Jurkat, Clone E6-1 (cell line): ENCODE results near the gene SLC19A2.

Experiments used
- DNase-seq: peaks from one replicate; pipeline ENCODE4 v3.0.0-alpha.2; 2011; ENCODE audit warnings: low read depth, low spot score
- H3K4me3 ChIP-seq: 2 replicates; pipeline ENCODE4 v1.5.1; 2011; ENCODE audit warnings: mild to moderate bottlenecking, low read length, control low read depth, moderate library complexity

The SLC19A2 gene

GRCh38 chr1:169443923-169444322, 41.8 kb downstream of the SLC19A2 start:
- no peak overlapping the region for H3K4me3 ChIP-seq
- DNase-seq, result no peak

- H3K4me3 ChIP-seq, result peak within 1 kb of the TSS; percentile 73
- DNase-seq, result peak; percentile 88
Measured at GRCh38 chr1:169427081-169427641, 58.6 kb downstream of the SLC19A2 start, which contains the start of gene CCDC181. Gene CCDC181 (minus strand): TSS chr1:169427474. CDS start chr1:169424927, 2,547 bp downstream.

GRCh38 chr1:169426174-169426705, 59.5 kb downstream of the SLC19A2 start:
- H3K4me3 ChIP-seq, result no peak overlapping the region; the same call in 1 of the 2 replicates
- no peak for DNase-seq

- DNase-seq, result no peak
- no peak overlapping the region for H3K4me3 ChIP-seq
Measured at GRCh38 chr1:169421309-169421708, 64.4 kb downstream of the SLC19A2 start.

GRCh38 chr1:169414952-169415351, 70.8 kb downstream of the SLC19A2 start:
- no peak for DNase-seq

More at GRCh38 chr1:169414952-169415351, 70.8 kb downstream of the SLC19A2 start:
- H3K4me3 ChIP-seq, result no peak overlapping the region
